Measurements from ENCODE around the gene C6orf132. TPM values are rescaled to one million over a fixed set of nuclear protein-coding genes. Genes with fewer than 3 reads are reported as not detected.

The C6orf132 gene
- total and polyA plus RNA-seq, 9 of the 15 experiments (the other 6 are each of a cell fraction or from before 2014, with no cell fraction given) = 0.06 to 0.35 (median 0.14) TPM

- TF ChIP-seq, protein P1, sequence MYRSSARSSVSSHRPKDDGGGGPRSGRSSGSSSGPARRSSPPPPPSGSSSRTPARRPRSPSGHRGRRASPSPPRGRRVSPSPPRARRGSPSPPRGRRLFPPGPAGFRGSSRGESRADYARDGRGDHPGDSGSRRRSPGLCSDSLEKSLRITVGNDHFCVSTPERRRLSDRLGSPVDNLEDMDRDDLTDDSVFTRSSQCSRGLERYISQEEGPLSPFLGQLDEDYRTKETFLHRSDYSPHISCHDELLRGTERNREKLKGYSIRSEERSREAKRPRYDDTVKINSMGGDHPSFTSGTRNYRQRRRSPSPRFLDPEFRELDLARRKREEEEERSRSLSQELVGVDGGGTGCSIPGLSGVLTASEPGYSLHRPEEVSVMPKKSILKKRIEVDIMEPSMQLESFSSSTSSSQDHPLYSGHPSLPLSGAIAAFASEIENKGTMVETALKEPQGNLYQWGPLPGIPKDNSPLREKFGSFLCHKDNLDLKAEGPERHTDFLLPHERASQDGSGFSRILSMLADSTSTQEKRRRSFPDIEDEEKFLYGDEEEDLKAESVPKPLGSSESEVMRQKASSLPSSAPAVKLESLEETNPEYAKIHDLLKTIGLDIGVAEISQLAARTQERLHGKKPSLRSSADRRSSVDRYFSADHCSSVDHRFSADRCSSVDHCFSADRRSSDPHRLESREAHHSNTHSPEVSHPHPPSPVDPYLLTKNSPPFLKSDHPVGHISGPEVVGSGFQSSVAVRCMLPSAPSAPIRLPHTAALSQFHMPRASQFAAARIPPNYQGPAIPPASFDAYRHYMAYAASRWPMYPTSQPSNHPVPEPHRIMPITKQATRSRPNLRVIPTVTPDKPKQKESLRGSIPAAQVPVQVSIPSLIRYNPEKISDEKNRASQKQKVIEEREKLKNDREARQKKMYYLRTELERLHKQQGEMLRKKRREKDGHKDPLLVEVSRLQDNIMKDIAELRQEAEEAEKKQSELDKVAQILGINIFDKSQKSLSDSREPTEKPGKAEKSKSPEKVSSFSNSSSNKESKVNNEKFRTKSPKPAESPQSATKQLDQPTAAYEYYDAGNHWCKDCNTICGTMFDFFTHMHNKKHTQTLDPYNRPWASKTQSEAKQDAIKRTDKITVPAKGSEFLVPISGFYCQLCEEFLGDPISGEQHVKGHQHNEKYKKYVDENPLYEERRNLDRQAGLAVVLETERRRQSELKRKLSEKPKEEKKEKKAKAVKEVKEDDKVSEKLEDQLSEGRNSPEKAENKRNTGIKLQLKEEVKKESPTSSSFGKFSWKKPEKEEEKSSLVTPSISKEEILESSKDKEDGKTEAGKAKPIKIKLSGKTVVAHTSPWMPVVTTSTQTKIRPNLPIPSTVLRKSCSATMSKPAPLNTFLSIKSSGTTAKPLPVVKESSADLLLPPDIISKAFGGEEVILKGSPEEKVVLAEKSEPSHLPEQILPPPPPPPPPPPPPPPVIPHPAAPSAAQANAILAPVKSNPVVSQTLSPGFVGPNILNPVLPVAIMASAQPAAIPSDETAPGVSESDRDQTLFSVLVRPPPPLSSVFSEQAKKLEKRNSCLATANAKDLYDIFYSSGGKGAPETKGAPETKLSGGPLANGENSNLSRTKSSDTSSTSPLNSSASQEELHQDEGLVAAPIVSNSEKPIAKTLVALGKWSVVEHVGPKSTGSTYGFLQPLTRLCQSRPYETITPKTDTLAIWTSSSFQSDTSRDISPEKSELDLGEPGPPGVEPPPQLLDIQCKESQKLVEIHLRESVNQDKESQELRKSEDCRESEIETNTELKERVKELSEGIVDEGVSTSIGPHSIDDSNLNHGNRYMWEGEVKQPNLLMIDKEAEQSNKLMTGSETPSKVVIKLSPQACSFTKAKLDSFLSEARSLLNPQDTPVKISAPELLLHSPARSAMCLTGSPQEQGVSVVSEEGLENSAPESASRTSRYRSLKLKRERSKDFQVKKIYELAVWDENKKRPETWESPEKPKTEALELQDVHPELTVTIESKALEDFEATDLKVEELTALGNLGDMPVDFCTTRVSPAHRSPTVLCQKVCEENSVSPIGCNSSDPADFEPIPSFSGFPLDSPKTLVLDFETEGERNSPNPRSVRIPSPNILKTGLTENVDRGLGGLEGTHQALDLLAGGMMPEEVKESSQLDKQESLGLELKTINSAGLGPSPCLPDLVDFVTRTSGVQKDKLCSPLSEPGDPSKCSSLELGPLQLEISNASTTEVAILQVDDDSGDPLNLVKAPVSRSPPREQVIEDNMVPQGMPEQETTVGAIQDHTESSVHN (IDR thresholded peaks at IDR 0.05; ENCODE audit: borderline replicate concordance in 1 of 2, low read depth in 1 of 2) = no peak
- no peak for TF ChIP-seq AFF1 (IDR thresholded peaks at IDR 0.05; ENCODE audit: low read depth in 1 of 2, partially characterized antibody in 2 of 2)
- no peak for TF ChIP-seq ZNF134 (CRISPR knock-in tag; conservative IDR thresholded peaks at IDR 0.05)
- TF ChIP-seq CREBBP (IDR thresholded peaks at IDR 0.05; ENCODE audit: low read depth, low read length) = no peak
- TF ChIP-seq HOMEZ (CRISPR knock-in tag; IDR thresholded peaks at IDR 0.05) = no peak
- TF ChIP-seq, protein P2, sequence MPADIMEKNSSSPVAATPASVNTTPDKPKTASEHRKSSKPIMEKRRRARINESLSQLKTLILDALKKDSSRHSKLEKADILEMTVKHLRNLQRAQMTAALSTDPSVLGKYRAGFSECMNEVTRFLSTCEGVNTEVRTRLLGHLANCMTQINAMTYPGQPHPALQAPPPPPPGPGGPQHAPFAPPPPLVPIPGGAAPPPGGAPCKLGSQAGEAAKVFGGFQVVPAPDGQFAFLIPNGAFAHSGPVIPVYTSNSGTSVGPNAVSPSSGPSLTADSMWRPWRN (IDR thresholded peaks at IDR 0.05; ENCODE audit: low read depth) = no peak
- TF ChIP-seq YY1 (IDR thresholded peaks at IDR 0.05; ENCODE audit: borderline replicate concordance in 1 of 3, control insufficient read depth in 1 of 3, extremely low read depth in 1 of 3, insufficient read depth in 3 of 3, insufficient read length in 1 of 3, insufficient replicate concordance in 2 of 3, low read depth in 1 of 3, low read length in 2 of 3) = peak in 1 of 3 experiments; percentile 33
These were observed 67.1 kb downstream of the C6orf132 start (continued) for GRCh38 chr6:42075159-42075838.

Data from K562 (cell line).